HepG2 (cell line): ENCODE results near the gene DNPEP. TPM values are rescaled to one million over a fixed set of nuclear protein-coding genes. Genes with fewer than 3 reads are reported as not detected.

Source experiments
- AHR ChIP-seq: IDR thresholded peaks from 2 replicates; pipeline ENCODE4 v1.6.1; 2018; ENCODE audit warnings: missing genetic modification reagents, missing compliant biosample characterization
- ARNTL ChIP-seq: sonication (generic); formaldehyde crosslinking; IDR thresholded peaks from 2 replicates; pipeline ENCODE4 v1.4.0; 2020; ENCODE audit warnings: mild to moderate bottlenecking, missing genetic modification reagents
- ATAD3A ChIP-seq: sonication (generic); formaldehyde crosslinking; IDR thresholded peaks from 2 replicates; pipeline ENCODE4 v1.4.0; 2020; ENCODE audit warnings: missing genetic modification reagents
- CREBL2 ChIP-seq: sonication (generic); formaldehyde crosslinking; IDR thresholded peaks from 2 replicates; pipeline ENCODE4 v1.8.1; 2023; ENCODE audit warnings: missing genetic modification reagents, mild to moderate bottlenecking, borderline replicate concordance
- ETV6 ChIP-seq: sonication (generic); formaldehyde crosslinking; conservative IDR thresholded peaks from 2 replicates; pipeline ENCODE4 v1.4.0; 2020; ENCODE audit warnings: missing genetic modification reagents
- GABPB1 ChIP-seq: IDR thresholded peaks from 2 replicates; pipeline ENCODE4 v1.6.1; 2016; ENCODE audit warnings: mild to moderate bottlenecking, missing genetic modification reagents, moderate library complexity, missing compliant biosample characterization
- GTF2F1 ChIP-seq: fragments of 150-350 bp; IDR thresholded peaks from 2 replicates; pipeline ENCODE4 v1.6.1; 2014; ENCODE audit warnings: low read length
- JUN ChIP-seq: sonication (generic); formaldehyde crosslinking; IDR thresholded peaks from 2 replicates; pipeline ENCODE4 v1.4.0; 2020; ENCODE audit warnings: mild to moderate bottlenecking, missing genetic modification reagents
- KDM6A ChIP-seq: IDR thresholded peaks from 2 replicates; pipeline ENCODE4 v1.6.1; 2016; ENCODE audit warnings: low read depth
- KLF16 ChIP-seq, 2 experiments: sonication (generic) in 1 of 2; formaldehyde crosslinking in 1 of 2; IDR thresholded peaks; 2 replicates each; pipeline versions ENCODE4 v1.6.1 to v1.8.0; 2016 to 2023; ENCODE audit warnings: missing genetic modification reagents in 2 of 2, missing compliant biosample characterization in 1 of 2
- KMT2A ChIP-seq: sonication (generic); formaldehyde crosslinking; IDR thresholded peaks from 2 replicates; pipeline ENCODE4 v1.4.0; 2020; ENCODE audit warnings: missing genetic modification reagents
- MIER3 ChIP-seq: IDR thresholded peaks from 2 replicates; pipeline ENCODE4 v1.6.1; 2016; ENCODE audit warnings: missing compliant biosample characterization, borderline replicate concordance
- MTA1 ChIP-seq: sonication (generic); formaldehyde crosslinking; IDR thresholded peaks from 2 replicates; pipeline ENCODE4 v1.4.0; 2020; ENCODE audit warnings: missing genetic modification reagents, mild to moderate bottlenecking, borderline replicate concordance
- MZF1 ChIP-seq: sonication (generic); formaldehyde crosslinking; IDR thresholded peaks from 2 replicates; pipeline ENCODE4 v1.8.1; 2023; ENCODE audit warnings: mild to moderate bottlenecking, missing genetic modification reagents, borderline replicate concordance
- SMYD3 ChIP-seq: sonication (generic); formaldehyde crosslinking; IDR thresholded peaks from 2 replicates; pipeline ENCODE4 v1.8.1; 2023; ENCODE audit warnings: mild to moderate bottlenecking, missing genetic modification reagents
- ZBTB40 ChIP-seq, 2 experiments: fragments of 450-650 bp in 1 of 2; sonication (generic) in 1 of 2; formaldehyde crosslinking in 1 of 2; IDR thresholded peaks; 2 replicates each; pipeline versions ENCODE4 v1.6.1 to v1.8.0; 2016 to 2022; ENCODE audit warnings: antibody characterized with exemption in 1 of 2, mild to moderate bottlenecking in 1 of 2, missing genetic modification reagents in 1 of 2
- ZKSCAN8 ChIP-seq: IDR thresholded peaks from 2 replicates; pipeline ENCODE4 v1.6.1; 2016; ENCODE audit warnings: borderline replicate concordance, missing genetic modification reagents, missing compliant biosample characterization
- ZNF292 ChIP-seq: sonication (generic); formaldehyde crosslinking; IDR thresholded peaks from 2 replicates; pipeline ENCODE4 v1.8.1; 2022; ENCODE audit warnings: mild to moderate bottlenecking, low read depth, missing genetic modification reagents, borderline replicate concordance
- ZNF558 ChIP-seq: sonication (generic); formaldehyde crosslinking; IDR thresholded peaks from 2 replicates; pipeline ENCODE4 v1.9.0; 2022; ENCODE audit warnings: mild to moderate bottlenecking, missing genetic modification reagents, borderline replicate concordance
- ZNF589 ChIP-seq: sonication (generic); formaldehyde crosslinking; conservative IDR thresholded peaks from 2 replicates; pipeline ENCODE4 v1.8.0; 2022; ENCODE audit warnings: mild to moderate bottlenecking, moderate library complexity, missing genetic modification reagents
- ZNF644 ChIP-seq: IDR thresholded peaks from 2 replicates; pipeline ENCODE4 v1.6.1; 2016; ENCODE audit warnings: low read depth
- ZNF670 ChIP-seq: sonication (generic); formaldehyde crosslinking; IDR thresholded peaks from 2 replicates; pipeline ENCODE4 v1.8.0; 2022; ENCODE audit warnings: mild to moderate bottlenecking, missing genetic modification reagents, borderline replicate concordance
- polyA plus RNA-seq, 8 experiments: library from polyadenylated mRNA; depleted of rRNA in 3 of 8; stranded (reverse) in 7 of 8; unstranded in 1 of 8; fragments of >200 nt; fragmentation: Illumina TruSeq in 4 of 8; extraction: Trizol in 4 of 8; gene quantifications; 2 replicates each; pipeline versions ENCODE4 v1.2.1 to v1.2.3, GENCODE V29; 2011 to 2016; ENCODE audit warnings: low read depth in 4 of 8, missing spikeins in 1 of 8, mixed read lengths in 1 of 8; ENCODE audit not compliant: insufficient read depth in 1 of 8
- total RNA-seq, 5 experiments: library from RNA; depleted of rRNA; stranded (reverse); fragments of >200 nt; fragmentation: Illumina TruSeq; extraction: Trizol; gene quantifications; 2 replicates each; pipeline ENCODE4 v1.2.3, GENCODE V29; 2016; ENCODE audit warnings: low read depth in 1 of 5

DNPEP gene
- total and polyA plus RNA-seq, 2 of the 13 experiments (the other 11 are each of a cell fraction or from before 2014, with no cell fraction given) = 104 to 109 TPM

GRCh38 chr2:219388121-219388906, 602 bp upstream of the DNPEP start (continued):
- peak; percentile 37; the same call in 1 of the 2 replicates for TF ChIP-seq ZNF589 (CRISPR knock-in tag)
- no peak for TF ChIP-seq MZF1 (CRISPR knock-in tag)
- TF ChIP-seq ATAD3A (CRISPR knock-in tag) = no peak
- TF ChIP-seq ZKSCAN8 (CRISPR knock-in tag) = no peak
- TF ChIP-seq ZBTB40 (IDR thresholded peaks at IDR 0.05) = no peak
- peak; percentile 76; the same call in 1 of the 2 replicates for TF ChIP-seq ZBTB40 (CRISPR knock-in tag; IDR thresholded peaks at IDR 0.05)
- TF ChIP-seq GTF2F1 = no peak
- no peak; the same call in 1 of the 2 replicates for TF ChIP-seq AHR
- TF ChIP-seq KDM6A (CRISPR knock-in tag) = no peak
- peak; percentile 32; the same call in 1 of the 2 replicates for TF ChIP-seq JUN (CRISPR knock-in tag)
- TF ChIP-seq ETV6 = peak; percentile 63; the same call in 1 of the 2 replicates
- TF ChIP-seq ZNF670 (CRISPR knock-in tag) = no peak
- no peak; the same call in 1 of the 2 replicates for TF ChIP-seq ZNF558 (CRISPR knock-in tag)
- peak; percentile 25; the same call in 1 of the 2 replicates for TF ChIP-seq KMT2A (CRISPR knock-in tag)
- no peak for TF ChIP-seq ZNF292 (CRISPR knock-in tag)
- TF ChIP-seq MIER3 (CRISPR knock-in tag) = no peak
- no peak for TF ChIP-seq KLF16 (CRISPR knock-in tag; IDR thresholded peaks at IDR 0.05)
- TF ChIP-seq CREBL2 (CRISPR knock-in tag) = no peak
- no peak for TF ChIP-seq ZNF644 (CRISPR knock-in tag)
- TF ChIP-seq MTA1 (CRISPR knock-in tag) = peak; percentile 99
- TF ChIP-seq GABPB1 (CRISPR knock-in tag) = 0 out of 2 replicates have a peak, but pooled peaks have one; percentile 31
- 0 out of 2 replicates have a peak, but pooled peaks have one; percentile 44 for TF ChIP-seq ARNTL (CRISPR knock-in tag)
- TF ChIP-seq SMYD3 (CRISPR knock-in tag) = no peak
